Smooth muscle cell of the brain vasculature (primary cell): ENCODE data around the gene LITAF.

Experiments
- DNase-seq: peaks from one replicate; pipeline ENCODE4 v3.0.0-alpha.2; 2012; ENCODE audit warnings: low read depth, low spot score

LITAF gene

DNA sequence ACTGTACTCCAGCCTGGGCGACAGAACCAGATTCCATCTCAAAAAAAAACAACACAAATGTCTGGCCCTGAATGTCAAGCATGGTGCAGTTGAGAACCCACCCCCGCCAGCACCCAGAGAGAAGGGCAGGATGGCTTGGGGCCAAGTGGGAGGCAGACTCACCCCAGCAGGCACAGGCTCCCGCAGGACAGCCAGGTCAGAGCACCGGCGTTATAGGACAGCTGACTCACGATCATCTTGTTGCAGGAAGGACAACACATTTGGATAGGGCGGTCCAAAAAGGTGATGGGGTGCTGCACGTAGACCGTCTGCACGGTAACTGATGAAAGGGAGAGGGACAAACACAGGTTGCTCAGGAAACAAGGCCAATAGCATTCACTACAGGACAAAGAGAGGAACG, 33.3 kb downstream of the LITAF start:
- no peak for DNase-seq

DNA sequence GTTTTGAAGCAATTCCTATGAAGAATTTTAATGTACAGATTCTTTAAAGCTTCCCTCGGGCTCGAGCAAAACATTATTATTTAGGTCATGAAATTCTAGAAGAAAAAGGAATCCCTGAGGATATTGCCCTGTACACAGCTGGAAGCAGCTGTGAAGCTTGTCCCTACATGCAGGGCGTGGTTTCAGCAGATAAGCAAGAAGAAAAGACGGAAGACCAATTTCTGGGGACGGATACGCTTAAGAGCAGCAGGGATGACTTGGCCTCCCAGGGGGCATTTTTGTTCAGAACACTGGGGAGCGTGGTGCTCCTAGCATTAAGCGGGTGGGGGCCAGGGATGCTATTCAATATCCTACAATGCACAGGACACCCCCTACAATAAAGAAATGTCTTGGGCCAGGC, 34.3 kb downstream of the LITAF start:
- no peak for DNase-seq

DNA sequence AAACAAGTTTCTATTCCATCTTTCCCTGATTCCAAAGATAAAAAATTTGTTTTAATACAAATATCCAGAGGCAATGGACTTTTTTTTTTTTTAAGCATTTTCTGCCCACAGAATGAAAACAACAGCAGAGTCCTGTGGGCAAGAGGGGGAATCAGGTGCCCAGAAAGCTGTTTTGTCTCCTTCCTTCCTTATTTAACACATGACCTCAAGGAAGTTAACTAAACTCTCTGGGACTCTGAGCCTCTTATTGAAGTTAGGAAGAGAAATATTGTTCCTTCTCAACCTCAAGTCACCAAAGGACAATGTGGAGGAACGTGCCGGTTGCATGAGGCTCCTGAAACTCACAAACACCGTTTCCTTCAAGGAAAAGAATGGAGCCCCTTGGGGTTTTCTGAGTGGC, 34.9 kb downstream of the LITAF start:
- no peak for DNase-seq

DNA sequence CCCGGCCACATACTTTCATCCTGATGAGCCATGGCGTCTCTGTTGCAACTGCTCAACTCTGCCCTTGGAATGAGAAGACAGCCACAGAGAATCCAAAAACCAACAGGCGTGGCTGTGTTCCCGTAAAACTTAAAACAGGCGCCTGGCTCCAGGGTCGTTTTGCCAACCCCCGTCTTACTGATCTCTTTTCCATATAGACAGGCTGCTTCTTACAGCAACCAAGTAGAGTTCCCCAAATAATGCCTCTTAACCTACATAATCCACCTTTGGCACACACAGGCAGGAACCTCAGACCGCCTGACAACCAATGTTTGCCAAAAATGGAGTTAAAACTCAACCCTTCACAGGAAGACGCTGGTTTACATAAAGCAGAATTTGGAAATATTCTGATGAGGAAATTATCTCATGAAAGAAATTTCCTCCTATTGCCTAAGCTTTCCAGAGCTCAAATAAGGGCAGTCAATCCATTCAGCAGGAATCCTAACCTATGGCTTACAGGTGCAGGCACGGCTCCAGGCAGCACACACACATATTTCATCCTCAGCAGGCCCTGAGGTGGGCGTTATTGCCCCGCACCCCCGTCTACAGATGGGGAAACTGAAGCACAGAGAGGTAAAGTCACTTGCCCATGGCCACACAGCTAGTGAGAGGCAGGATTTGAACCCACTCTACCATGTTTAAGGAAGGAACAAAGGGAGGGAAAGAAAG, 35.8 kb downstream of the LITAF start:
- no peak for DNase-seq

DNA sequence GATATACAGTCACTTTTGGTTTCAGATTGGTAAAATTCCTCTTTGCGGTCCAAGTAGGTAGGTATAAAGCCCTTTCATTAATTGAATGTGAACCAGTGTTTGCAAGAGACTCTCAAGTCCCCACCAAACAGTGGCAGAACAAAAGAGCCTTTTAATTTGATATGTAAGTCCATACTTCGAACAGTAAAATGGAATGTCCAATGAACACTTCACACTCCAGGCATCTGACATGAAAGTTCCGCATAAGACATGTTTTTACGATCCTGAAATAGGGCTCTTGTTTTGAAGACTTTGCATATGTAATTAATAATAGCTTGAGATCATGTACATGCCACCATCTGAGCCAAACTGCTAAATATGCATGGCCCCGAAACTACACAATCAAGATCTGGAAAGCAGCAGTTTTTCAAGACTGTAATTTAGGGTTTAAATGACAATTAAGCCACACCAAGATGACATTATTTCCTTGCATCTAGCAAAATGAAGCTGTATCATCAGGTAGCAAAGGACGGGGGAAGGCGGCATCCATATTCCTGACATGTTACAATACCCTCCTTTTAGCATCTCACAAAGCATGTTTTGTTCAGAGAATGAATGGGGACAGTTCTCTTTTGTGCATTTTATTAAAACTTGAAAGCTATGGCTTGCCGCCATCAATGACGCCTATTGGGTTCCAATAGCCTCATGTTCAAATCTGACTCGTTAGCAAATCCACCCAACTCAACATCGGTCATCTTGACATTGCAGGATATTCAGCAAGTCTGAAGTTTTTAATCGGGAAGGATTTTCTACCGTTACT, 39.4 kb downstream of the LITAF start:
- no peak for DNase-seq

DNA sequence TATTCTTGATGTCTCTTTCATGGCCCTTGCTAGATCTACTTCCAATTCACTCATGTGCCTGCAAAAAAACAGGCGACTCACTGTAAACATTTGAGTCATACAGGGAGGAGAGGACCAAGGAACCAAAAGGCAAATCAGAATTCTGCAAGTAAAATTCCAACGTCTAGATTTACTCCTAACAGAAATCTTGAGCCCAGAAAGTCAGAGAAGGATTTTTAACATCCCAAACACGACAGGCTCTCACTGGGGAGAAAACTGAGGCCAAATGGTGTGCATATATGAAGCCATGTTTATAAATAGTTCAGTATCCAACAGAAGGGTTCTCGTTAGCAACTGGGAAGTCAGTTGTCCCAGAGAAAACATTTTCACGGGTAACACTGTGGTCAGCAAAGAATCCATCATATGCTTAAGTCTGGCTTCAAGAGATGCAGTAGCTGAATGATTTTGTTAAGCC, 40.1 kb downstream of the LITAF start:
- no peak for DNase-seq

DNA sequence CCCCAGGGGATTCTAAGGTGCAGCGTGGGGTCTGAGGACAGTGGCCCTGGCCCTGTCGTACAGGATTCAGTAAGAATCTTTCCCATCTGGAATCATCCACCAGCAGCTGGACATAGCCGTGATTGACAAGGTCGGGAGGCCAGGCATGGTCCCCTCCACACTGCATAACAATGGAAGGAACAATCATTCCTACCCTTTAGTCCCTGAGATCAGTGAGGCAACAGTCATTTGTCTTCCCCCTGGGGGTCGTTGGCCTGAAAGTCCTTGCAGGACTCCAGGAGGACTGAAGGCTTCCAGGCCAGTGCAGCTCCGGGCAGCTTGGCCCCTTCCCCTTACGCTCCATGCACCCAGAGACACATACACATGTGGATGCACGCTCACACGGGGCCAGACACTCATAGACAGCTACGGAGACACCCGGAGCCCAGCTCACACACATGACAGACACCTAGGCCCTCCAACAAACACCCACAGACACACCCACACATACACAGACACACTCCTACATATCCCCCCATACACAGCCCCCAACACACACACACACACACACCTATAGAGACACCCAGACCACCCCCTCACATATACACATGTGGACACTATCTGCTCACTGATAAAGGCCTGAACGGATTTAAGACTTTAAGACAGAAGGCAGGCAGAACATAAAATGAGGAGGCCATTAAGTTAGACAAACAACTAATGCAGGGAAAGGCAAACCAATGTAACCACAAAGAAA, 42.9 kb downstream of the LITAF start:
- DNase-seq, result no peak

DNA sequence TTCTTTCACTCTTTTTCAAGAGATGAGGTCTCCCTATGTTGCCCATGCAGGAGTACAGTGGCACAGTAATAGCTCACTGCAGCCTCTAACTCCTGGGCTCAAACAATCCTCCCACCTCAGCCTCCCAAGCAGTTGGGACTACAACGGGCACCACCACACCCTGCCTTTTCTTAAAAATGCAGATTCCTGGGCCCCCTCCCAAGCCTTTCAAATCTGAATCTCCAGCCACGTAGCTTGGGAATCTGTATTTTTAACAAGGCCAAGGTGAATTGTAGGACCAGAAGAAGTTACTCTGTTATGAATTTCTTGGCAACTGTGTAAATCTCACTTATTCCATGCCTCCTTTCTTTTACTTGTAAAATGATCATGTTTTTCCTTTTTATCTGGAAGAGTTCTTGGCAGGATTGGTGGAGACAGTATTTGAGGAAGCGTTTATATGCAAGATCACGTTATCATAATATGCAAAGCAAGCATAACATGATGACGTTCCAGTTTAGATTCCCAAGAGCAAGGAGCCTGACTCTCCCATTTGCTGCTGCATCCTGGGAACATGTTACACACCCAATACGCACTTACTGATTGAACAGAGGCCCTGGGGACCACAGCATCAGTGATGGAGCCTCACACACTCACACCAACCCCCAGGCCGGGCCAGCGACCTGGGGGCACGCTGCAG, 44.5 kb downstream of the LITAF start:
- DNase-seq, result no peak

DNA sequence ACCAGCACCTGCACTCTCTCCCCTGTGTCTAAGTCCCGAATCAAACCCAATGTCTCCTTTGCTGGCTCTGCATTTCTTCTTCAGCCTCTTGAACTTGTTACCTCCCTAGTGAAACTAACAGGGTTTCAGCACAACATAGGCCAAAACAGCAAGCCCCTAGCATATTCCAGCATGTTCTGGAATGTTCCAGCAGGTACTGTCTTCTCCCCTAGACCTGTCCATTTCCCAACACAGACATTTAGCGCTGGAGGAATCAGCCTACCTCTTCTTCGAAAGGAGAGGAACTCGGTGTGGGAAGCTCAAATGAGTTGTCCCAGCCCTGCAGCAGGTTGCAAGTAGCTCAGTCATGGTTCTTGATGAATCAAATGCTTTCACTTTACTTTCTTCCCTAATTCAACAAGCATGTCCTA, 47.1 kb downstream of the LITAF start:
- DNase-seq, result no peak

DNA sequence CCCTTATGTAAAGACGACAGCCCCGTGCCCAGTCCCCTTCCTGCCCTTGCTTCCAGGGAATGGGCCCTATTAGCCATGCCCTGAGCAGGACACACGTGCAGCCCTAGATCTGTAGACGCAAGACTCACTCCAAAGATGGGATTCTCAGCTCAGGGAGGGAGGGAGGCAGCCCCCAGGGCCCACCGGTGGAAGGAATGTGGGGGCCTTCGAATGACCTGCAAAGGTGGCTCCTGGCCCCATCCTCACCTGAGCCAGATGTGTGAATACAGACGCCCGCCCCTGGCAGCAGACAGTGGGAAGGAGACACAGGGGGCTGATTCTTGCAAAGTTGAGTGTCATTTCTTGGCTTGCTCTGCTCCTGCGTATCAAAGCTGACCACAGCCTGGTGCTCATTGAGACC, 47.8 kb downstream of the LITAF start:
- DNase-seq, result no peak

DNA sequence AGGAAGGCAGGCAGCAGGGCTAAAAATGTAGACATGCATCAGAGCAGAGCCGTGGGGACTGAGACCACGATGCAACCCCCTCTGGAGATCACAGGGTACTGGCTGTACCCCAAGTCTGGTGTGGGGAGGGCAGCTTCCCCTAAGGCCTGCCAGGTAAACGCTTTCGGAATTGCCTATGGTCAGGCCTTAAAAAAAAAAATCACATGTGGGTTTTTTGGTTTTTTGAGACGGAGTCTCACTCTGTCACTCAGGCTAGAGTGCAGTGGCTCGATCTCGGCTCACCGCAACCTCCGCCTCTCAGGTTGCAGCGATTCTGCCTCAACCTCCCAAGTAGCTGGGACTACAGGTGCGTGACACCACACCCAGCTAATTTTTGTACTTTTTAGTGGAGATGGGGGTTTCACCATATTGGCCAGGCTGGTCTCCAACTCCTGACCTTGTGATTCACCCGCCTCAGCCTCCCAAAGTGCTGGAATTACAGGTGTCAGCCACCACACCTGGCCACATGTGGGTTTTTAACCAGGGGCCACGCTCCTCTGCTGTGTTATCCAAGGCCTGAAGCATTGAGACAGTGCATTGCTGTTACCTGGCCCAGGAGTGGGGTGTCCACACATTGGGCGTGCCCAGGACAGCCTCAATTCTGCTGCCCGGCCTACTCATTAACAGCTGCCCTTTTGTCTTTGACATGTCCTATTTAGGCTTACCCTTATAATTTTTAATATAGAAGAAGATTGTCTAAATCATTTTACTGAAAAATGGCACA, 50.4 kb downstream of the LITAF start:
- no peak for DNase-seq

DNA sequence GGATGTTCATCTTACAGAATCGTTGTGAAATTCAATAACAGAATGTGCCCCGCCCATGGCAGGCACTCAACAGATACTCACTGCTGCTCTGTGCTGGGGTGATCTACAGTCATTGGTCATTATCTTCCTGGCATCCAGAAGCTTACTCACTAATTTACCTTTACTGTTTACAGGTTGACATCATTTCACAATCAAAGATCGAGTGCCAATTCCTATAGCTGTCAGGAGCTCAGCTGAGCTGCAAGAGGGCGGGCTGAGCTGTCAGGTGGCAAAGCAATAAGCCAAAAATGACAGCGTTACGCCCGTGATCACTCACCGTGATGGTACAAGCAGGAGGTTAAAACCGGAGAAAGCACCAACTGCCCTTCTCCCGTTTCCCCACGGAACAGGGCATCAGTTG, 51.2 kb downstream of the LITAF start:
- no peak for DNase-seq

DNA sequence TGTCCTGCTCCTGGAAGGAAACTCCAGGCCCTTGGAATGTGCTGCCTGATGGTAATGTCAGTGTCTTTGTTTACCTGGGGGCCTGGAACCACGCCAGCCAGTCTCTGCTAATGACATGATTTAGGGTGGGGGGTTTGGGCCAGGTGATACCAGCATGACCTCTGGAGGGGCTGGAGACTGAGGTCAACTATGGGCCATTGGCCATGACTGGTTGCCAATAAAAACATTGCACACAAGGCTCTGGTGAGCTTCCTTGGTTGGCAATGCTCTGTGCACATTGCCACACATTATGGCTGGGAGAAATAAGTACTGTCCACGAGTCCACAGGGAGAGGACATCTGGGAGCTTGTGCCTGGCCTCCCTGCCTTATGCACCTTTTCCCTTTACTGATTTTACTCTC, 52.5 kb downstream of the LITAF start:
- no peak for DNase-seq

DNA sequence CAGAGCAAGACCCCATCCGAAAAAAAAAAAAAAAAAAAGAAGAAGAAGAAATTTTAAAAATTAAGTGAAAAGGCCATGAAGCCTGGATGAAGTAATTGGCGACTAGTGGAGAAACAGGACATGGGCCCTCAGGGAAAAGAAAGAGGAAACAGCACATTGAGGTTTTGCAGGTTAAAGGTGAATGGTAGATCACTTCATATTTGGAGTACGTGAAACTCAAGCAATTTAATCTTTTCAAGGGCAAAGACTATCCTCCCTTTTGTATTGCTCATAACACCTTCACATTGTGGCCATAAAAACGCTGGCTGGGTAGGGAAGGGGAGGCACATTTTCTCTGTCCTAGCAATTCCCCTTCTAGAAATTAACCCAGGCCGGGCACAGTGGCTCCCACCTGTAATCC, 53.1 kb downstream of the LITAF start:
- DNase-seq, result no peak

DNA sequence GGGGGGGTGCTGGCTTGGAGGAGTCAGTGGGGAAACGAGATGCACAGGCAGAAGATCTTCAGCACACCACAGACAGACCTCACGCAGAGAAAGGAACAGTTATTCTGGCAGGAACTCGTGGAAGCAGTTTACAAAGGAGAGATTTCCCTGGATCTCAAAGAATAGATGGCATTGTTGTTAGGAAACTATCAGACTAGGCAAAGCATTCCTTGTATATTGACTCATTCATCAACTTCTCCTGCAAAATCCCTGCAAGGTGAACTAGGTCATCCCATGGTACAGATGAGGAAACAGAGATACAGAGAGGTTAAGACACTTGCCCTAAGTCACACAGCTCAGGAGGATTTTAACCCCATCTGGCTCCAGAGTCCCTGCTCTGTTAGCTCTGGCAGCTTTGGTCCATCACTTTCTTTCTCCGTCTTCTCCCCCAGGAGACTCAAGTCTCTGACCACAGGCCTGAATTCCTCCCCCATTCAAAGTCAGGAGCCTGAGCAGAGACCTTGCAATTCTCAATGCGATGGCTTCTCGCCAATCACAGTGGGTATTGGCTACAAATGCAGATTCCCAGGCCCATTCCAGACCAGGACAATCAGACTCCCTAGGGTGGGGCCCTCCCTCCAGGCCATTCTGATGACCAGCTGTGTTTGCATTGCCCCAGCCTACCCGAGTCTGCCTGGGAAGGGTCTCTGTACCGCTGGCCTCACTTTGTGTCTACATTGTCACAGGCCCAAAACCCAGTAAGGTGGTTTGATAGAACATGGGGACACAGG, 56.4 kb downstream of the LITAF start:
- no peak for DNase-seq

DNA sequence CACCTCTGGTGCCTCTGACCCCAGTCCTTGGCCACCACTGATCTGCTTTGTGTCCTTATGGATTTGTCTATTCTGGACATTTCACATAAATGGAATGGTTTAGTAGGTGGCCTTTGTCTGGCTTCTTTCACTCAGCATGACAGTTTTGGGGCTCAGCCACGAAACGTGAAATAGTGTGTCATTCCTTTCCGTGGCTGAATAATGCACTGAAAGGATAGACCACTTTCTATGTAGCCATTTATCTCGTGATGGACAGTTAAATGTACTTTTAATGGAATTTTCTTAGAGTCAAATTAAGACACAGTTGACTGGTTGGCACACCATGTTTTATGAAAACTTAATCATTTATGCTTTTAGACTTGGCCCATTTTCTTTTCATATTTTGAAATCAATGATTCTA, 57.4 kb downstream of the LITAF start:
- DNase-seq, result no peak

DNA sequence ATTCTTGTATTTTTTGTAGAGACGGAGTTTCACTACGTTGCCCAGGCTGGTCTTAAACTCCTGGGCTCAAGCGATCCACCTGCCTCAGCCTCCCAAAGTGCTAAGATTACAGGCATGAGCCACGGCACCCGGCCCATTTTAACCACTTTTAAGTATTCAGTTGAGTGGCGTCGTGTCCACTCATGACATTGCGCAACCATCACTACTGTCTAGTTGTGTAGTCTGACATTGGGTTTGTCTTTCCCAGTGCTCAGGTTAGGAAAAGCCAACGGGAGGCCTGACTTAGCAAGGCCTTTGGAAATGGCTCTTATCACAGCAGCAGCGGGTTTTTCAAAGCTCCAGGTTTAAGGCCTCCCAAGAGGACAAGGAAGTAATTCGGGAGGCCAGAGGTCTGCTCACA, 58.7 kb downstream of the LITAF start:
- DNase-seq, result no peak

DNA sequence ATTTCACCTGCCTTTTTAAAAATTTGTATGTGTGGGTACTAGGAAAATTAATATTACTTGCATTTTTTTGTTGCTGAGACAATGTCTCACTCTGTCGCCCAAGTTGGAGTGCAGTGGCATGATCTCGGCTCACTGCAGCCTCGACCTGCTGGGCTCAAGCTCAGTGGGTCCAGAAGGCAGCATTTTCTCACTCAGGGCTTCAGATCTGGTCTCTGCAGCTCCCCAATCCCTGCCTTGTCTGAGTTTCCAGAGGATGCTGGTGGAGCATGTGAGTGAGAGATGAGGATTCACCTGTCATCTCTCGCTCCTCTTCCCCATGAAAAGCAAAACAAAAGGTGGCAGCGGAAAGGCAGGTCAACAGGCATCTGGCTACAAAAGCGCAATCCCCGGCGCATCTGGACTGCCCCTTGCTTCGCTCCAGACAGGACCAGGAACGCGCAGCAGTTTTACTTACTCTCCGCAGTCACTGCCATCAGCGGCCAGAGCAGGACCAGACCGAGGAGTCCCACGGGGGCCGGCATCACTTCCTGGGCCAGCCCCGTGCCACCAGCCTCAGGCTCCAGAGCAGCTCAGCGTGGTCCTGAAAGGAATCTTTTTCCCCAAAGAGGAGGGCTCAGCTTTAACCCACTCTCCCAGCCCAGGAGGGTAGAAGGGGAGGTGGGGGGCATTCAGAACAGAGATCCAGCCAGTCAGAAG, 59.9 kb downstream of the LITAF start:
- DNase-seq, result no peak

DNA sequence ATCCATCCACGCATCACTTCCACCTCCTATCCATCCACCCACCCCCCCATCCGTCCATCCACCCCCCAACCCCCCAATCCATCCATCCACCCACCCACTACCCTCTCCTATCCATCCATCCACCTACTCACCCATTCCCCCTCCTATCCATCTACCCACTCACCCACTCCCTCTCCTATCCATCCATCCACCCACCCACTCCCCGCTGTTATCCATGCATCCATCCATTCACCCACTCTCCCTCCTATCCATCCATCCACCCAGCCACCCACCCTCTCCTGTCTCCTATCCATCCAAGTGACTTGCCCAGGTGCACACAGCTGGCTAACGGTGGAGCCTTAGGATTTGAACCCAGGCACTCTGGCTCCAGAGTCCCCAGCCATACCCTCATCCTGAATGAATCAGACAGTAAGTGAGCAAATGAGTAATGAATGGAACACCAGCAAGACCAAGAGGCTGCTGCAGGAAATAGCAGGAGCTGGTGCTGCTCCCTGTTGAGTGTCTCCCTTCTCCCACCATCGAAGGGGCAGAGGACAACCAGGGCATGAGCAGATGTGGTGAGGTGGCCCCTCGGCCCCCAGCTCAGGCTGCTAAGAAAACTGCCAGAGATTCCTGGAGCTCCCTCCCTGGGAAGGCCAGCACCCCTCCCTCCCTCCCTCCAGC, 62.5 kb downstream of the LITAF start:
- no peak for DNase-seq
